MM.1S (cell line): ENCODE data around the gene NPY.

Experiments
- CTCF ChIP-seq: fragments of 300-600 bp; sonication (generic); IDR thresholded peaks from 2 replicates; pipeline ENCODE4 v1.5.1; 2016; ENCODE audit warnings: antibody characterized with exemption, low read length, mixed read lengths
- EZH2 ChIP-seq: fragments of 300-600 bp; sonication (generic); optimal IDR thresholded peaks from 2 replicates; pipeline ENCODE3; 2017; ENCODE audit warnings: low read depth, mild to moderate bottlenecking, antibody characterized with exemption, low read length, mixed read lengths
- EZH2phosphoT487 ChIP-seq: fragments of 300-600 bp; sonication (generic); IDR thresholded peaks from 2 replicates; pipeline ENCODE4 v1.6.1; 2018; ENCODE audit warnings: antibody characterized with exemption, low read length

DNA sequence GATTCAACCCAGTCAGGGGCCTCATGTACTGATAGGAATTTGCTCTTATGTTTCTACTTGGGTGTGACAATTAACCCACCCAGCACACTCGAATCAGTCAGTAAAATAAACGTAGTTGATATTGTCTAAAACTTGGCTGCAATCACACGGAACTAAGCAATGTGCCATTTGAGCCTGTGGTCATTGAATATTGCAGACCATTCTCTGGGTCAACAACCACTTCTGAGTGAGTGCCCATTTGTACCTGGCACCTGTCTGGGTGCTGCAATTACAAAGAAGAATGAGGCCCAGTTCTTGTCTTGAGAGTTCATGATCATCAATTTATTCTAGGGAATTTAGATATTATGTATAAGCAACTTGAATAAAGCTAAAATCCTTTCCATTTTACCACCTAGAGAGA is 29.8 kb downstream of the NPY start:
- no peak for TF ChIP-seq CTCF
- TF ChIP-seq EZH2 = no peak
- TF ChIP-seq EZH2phosphoT487 = no peak
